Mucosa of rectum (tissue), 2 donors: ENCODE results near the gene VPS18.
A peak's percentile ranks its signal among the peaks of the same experiment; 100 is the strongest.

Experiments
- H3K27ac ChIP-seq, 2 donors: one replicate each; pipeline ENCODE4 v1.7.0; 2013; ENCODE audit warnings: inconsistent platforms in 2 of 2, low read depth in 2 of 2, low read length in 2 of 2
- H3K27me3 ChIP-seq, 2 donors: one replicate each; pipeline ENCODE4 v1.7.0; 2013; ENCODE audit warnings: low read length in 2 of 2; ENCODE audit not compliant: control insufficient read depth in 2 of 2, insufficient read depth in 2 of 2
- H3K36me3 ChIP-seq, 2 donors: one replicate each; pipeline ENCODE4 v1.7.0; 2013; ENCODE audit warnings: low read length in 2 of 2; ENCODE audit not compliant: control insufficient read depth in 2 of 2, insufficient read depth in 2 of 2
- H3K4me1 ChIP-seq, 2 donors: one replicate each; pipeline ENCODE4 v1.7.0; 2013; ENCODE audit warnings: low read length in 2 of 2, mild to moderate bottlenecking in 1 of 2; ENCODE audit not compliant: control insufficient read depth in 2 of 2, insufficient read depth in 2 of 2
- H3K4me3 ChIP-seq, 2 donors: one replicate each; pipeline ENCODE4 v1.7.0; 2013; ENCODE audit warnings: low read length in 2 of 2
- H3K9ac ChIP-seq, 2 donors: one replicate each; pipeline ENCODE4 v1.7.0; 2013; ENCODE audit warnings: low read length in 2 of 2, low read depth in 1 of 2, mild to moderate bottlenecking in 1 of 2
- H3K9me3 ChIP-seq, 2 donors: one replicate each; pipeline ENCODE4 v1.7.0; 2013; ENCODE audit warnings: low read length in 2 of 2; ENCODE audit not compliant: control insufficient read depth in 2 of 2
- donor health status: healthy.
- donor health status: Normal muscosa, but diverticular disease.

The VPS18 gene

DNA sequence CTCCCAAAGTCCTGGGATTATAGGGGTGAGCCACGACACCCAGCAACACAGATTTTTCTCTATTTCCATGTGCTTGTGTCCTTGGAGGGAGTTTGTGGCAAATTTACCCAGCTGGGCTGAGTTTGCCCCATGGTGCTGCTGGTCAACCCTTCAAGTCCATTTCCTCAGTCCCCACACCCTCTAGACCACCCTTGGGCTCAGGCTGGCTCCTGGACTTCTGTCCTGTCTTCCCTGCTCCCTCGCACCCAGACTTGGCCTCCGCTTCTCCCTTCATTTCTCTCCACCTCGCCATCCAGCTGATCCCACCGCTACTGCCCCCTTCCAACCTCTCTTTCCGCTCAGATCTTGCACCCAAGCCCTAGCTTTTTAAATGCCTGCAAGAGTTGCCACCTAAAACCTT, 12.9 kb upstream of the VPS18 start:
- no peaks in the 10 kb centered on the region for H3K27me3 ChIP-seq
- H3K4me1 ChIP-seq, result peaks cover 3 to 7% of the 10 kb centered on the region in 2 donors
- H3K9ac ChIP-seq, result no peak overlapping the region
- no peak overlapping the region for H3K27ac ChIP-seq
- H3K9me3 ChIP-seq, result no peaks in the 10 kb centered on the region
- H3K36me3 ChIP-seq, result no peaks in the 10 kb centered on the region
- no peak overlapping the region for H3K4me3 ChIP-seq

DNA sequence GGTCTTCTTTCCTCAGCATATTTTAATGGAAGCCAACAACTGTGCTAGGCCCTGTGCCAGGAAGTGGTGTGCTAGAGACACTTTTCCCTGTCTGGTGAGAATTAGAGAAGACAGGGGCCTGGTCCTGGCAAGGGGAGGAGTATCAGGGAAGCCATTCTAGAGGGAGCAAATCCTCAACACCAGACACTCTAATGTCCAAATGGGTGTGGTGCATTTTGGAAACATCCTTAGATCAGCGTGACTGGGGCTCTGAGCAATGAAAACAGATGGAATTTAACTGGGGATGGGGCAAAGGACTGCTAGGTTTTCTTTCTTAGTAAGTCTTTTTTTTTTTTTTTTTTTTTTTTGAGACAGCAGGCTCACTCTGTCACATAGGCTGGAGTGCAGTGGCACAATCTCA, 7.7 kb upstream of the VPS18 start:
- no peak overlapping the region for H3K9ac ChIP-seq
- H3K27me3 ChIP-seq, result no peaks in the 10 kb centered on the region
- H3K4me3 ChIP-seq, result no peak overlapping the region
- H3K9me3 ChIP-seq, result no peaks in the 10 kb centered on the region
- no peak overlapping the region for H3K27ac ChIP-seq
- peaks cover 0 to 2% of the 10 kb centered on the region in 2 donors for H3K4me1 ChIP-seq
- H3K36me3 ChIP-seq, result no peaks in the 10 kb centered on the region

GRCh38 chr15:40889112-40889511, 5.1 kb upstream of the VPS18 start:
- Histone ChIP-seq H3K4me3 (no peak overlapping the region), H3K27ac (no peak overlapping the region), H3K4me1 (peaks cover 18 to 23% of the 10 kb centered on the region in 2 donors), H3K9me3 (no peaks in the 10 kb centered on the region), H3K27me3 (no peaks in the 10 kb centered on the region), H3K36me3 (no peaks in the 10 kb centered on the region), H3K9ac (no peak overlapping the region)

- Histone ChIP-seq H3K9ac (no peak overlapping the region), H3K9me3 (no peaks in the 10 kb centered on the region), H3K36me3 (peaks cover 0 to 2% of the 10 kb centered on the region in 2 donors), H3K27ac (no peak overlapping the region), H3K4me3 (no peak overlapping the region), H3K4me1 (peaks cover 28 to 34% of the 10 kb centered on the region in 2 donors), H3K27me3 (no peaks in the 10 kb centered on the region)
These were observed 3.1 kb upstream of the VPS18 start for GRCh38 chr15:40891138-40891537.

- peak overlapping the region in 1 of 2 donors; percentile 41 for H3K9ac ChIP-seq
- H3K4me3 ChIP-seq, result no peak overlapping the region
- H3K4me1 ChIP-seq, result peaks cover 28 to 34% of the 10 kb centered on the region in 2 donors
- peaks cover 0 to 4% of the 10 kb centered on the region in 2 donors for H3K36me3 ChIP-seq
- no peaks in the 10 kb centered on the region for H3K27me3 ChIP-seq
- H3K9me3 ChIP-seq, result no peaks in the 10 kb centered on the region
- peak overlapping the region; percentile 35 to 49 for H3K27ac ChIP-seq
These were observed 2.3 kb upstream of the VPS18 start for GRCh38 chr15:40891810-40892446.

DNA sequence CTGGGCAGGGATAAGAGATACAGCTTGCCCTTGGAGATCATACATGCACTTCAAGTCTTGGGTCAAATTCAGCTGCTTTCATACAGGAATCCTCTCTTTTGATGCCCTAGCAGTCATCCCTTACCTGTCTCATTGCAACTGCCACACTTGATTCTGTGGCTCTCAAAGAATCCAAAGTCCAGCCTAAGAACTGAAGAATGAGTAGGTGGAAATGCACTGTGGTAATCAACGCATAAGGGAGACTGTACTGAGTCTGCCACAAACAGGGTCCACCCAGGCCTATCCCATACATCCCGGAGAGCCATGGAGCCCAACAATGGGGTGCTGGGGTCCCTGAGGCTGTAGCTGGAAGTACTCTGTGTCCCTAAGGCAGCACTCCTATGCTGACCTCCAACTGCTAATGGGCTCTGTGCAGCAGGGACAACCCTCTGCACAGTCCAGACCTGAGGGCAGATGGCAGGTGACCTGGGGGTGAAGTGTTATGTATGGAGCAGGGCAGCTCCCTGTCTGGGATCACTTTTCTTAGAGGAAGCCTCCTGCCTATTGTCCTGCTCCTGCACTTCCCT, 1.7 kb upstream of the VPS18 start:
- Histone ChIP-seq H3K9ac (peak overlapping the region; percentile 30 to 41), H3K4me1 (peaks cover 28 to 34% of the 10 kb centered on the region in 2 donors), H3K27me3 (no peaks in the 10 kb centered on the region), H3K4me3 (no peak overlapping the region), H3K9me3 (no peaks in the 10 kb centered on the region), H3K36me3 (peaks cover 0 to 8% of the 10 kb centered on the region in 2 donors), H3K27ac (peak overlapping the region; percentile 35 to 41)

- Histone ChIP-seq H3K27me3 (no peaks in the 10 kb centered on the region), H3K27ac (peak overlapping the region; percentile 16 to 35), H3K4me1 (peaks cover 28 to 34% of the 10 kb centered on the region in 2 donors), H3K9ac (peak overlapping the region; percentile 30 to 68), H3K36me3 (peaks cover 0 to 10% of the 10 kb centered on the region in 2 donors), H3K9me3 (no peaks in the 10 kb centered on the region), H3K4me3 (no peak overlapping the region)
These were observed 1.1 kb upstream of the VPS18 start for GRCh38 chr15:40893019-40893670.

- peaks cover 14 to 23% of the 10 kb centered on the region in 2 donors for H3K36me3 ChIP-seq
- peak overlapping the region; percentile 82 to 93 for H3K9ac ChIP-seq
- peaks cover 28 to 34% of the 10 kb centered on the region in 2 donors for H3K4me1 ChIP-seq
- H3K27ac ChIP-seq, result peak overlapping the region; percentile 82 to 83
- no peaks in the 10 kb centered on the region for H3K27me3 ChIP-seq
- H3K9me3 ChIP-seq, result no peaks in the 10 kb centered on the region
- peak overlapping the region; percentile 92 to 93 for H3K4me3 ChIP-seq
These were observed 615 bp downstream of the VPS18 start for GRCh38 chr15:40894681-40895448.

GRCh38 chr15:40899536-40900207, 5.4 kb downstream of the VPS18 start:
- H3K9ac ChIP-seq, result no peak overlapping the region
- peaks cover 15 to 18% of the 10 kb centered on the region in 2 donors for H3K4me1 ChIP-seq

More at GRCh38 chr15:40899536-40900207, 5.4 kb downstream of the VPS18 start:
- Histone ChIP-seq H3K27ac (no peak overlapping the region), H3K36me3 (peaks cover 39 to 51% of the 10 kb centered on the region in 2 donors), H3K9me3 (no peaks in the 10 kb centered on the region), H3K4me3 (no peak overlapping the region), H3K27me3 (no peaks in the 10 kb centered on the region)
